ENCODE measurements around the gene AHDC1.

AHDC1 gene

GRCh38 chr1:27574871-27575831 lies 28.8 kb downstream of the AHDC1 start:
- FAIRE-seq, result no peak

DNA sequence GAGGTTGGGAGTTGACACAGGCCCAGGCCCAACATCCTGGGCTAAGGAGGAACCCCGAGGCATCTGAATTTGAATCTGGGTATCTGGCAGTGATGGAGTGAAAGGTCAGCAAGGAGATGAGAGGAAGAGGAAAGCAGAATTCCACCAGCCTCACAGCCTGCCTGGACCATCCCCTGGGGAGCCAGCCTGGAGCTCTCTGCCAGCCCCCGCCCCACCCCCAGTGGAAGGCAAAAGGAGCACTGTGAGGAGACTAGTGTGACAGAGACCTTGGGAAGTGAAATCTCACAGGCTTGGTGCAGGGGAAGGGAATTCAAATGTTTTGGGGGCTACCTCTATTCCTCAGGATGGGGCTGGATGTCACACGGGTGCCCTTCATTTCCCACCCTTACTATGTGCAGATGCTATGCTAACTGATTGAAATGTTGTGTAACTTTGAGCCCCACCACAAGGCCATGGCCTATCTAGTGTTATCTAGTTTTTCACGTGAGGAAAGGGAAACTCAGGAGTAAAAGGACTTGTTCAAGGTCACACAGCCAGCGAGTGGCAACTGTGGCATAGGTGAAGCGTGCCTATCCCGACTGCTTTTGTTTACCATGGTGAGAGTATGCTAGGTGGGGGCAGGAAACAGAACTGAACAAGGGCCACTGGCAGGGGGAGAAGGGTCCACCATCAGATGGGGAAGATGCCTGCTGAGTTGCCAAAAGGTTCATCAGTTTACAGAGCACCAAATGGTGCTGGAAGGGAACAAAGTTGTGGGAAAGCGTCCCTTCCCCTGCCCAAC lies 29.8 kb downstream of the AHDC1 start:
- no peak for FAIRE-seq

- FAIRE-seq, result no peak
These were observed 31.1 kb downstream of the AHDC1 start for GRCh38 chr1:27572679-27573426.

- FAIRE-seq, result no peak
These were observed 31.8 kb downstream of the AHDC1 start for GRCh38 chr1:27572019-27572678.

GRCh38 chr1:27571439-27572018 lies 32.4 kb downstream of the AHDC1 start:
- no peak for FAIRE-seq

DNA sequence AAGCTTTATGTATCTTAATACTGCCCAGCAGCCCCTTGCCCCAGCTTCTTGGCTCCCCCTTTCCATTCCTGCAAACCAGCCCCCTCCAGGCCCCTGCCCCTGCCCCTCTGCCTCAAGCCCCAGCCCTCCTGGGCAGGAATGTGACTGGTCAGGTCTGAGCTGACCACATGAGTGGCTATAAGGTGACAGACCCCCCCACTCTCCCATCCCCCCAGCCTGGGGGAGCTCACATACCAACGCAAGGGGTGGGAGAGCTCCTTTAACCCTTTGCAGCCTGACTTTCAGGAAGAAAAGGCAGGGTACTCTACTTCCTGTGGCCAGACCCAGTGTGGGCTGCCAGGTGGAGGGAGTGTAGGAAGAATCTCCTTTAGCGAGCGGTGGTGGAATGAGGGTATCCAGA lies 33.2 kb downstream of the AHDC1 start:
- FAIRE-seq, result no peak

- no peak for FAIRE-seq
These were observed 33.6 kb downstream of the AHDC1 start for GRCh38 chr1:27570356-27570755.

GRCh38 chr1:27569506-27570291 lies 34.2 kb downstream of the AHDC1 start:
- no peak for FAIRE-seq

GRCh38 chr1:27569088-27569460 lies 34.9 kb downstream of the AHDC1 start:
- FAIRE-seq, result no peak

DNA sequence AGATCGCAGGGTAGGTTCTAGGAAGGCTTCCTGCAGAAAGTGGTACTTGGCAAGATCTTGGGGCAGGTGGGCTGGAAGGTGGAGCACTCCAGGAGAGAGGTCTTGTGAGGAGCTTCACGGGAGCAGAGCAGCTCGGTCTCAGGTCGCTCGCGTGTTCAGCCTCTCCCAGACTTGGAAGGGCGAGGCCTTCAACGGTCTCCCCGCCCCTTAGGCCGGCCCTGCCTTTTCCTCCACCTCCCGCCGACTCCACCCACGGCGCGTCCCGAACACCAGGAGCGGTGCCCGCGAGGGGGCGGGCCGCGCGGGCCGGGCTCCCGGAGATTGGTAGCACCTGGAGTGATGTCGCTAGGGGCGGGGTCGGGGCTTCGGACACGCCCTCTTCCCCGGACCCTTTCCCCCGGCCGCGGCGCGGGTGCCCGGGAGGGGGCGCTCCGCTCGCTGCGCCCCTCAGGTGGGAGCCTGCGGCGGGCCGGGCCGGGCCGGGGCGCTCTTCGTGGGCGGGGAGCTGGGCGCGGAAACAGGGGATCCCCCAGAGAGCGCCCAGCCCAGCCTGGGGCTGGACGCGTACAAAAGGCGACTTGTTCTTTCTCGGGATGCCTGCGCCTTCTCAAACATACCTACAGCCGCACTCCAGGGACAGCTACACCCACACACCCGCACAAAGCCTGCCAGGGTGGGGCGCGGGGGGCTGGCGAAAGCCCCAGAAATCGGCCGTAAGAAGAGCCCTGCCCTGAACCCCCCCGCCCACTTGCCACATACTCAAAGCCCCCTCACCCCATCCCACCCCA lies 35.5 kb downstream of the AHDC1 start:
- no peak for FAIRE-seq

- no peak for FAIRE-seq
These were observed 36.0 kb downstream of the AHDC1 start for GRCh38 chr1:27567971-27568299.

GRCh38 chr1:27567146-27567526 lies 36.8 kb downstream of the AHDC1 start:
- FAIRE-seq, result no peak

- no peak for FAIRE-seq
These were observed 37.3 kb downstream of the AHDC1 start for GRCh38 chr1:27566462-27567145.

GRCh38 chr1:27564710-27565649 lies 39.0 kb downstream of the AHDC1 start:
- no peak for FAIRE-seq

GRCh38 chr1:27563591-27564471 lies 40.1 kb downstream of the AHDC1 start:
- no peak for FAIRE-seq

DNA sequence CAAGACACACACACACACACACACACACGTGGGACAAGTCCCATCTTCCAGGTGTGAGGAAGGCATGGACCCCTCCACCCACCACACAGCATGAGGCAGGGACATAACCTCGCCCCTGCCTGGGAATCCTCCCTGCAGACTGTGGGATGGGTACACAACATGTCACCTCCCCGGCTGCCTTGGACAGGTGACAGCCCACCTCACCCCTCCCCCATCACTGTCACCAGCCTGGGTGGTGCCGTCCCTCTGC lies 40.7 kb downstream of the AHDC1 start:
- FAIRE-seq, result no peak

DNA sequence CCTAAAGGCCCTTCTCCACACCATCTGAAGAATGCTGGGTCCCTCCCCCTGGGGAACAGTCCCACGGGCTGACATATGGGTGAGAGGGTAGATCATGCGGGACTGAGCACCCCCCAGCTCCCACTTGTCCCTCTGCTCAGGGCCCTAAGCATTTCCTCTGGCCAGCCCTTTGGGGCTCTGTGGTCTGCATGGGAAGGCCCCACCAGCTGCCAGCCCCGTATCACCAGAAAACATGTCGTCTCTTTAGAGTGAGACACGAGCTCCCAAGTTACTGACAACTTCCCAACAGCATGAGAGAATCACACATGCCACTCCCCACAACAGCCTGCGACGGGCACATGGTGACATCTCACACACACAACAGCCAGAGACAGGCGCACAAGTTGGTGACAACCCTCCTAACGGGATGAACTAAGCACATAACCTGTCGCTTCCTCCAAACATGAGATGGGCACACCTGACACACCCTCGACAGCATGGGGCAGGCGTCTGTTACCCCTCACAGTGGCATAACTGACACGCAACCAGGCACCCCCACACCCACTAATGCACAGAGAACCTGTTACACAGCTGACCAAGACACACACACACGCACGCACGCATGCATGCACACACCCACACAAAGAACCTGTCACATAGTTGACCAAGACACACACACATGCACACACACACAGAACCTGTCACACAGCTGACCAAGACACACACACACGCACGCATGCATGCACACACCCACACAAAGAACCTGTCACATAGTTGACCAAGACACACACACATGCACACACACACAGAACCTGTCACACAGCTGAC lies 41.2 kb downstream of the AHDC1 start:
- no peak for FAIRE-seq
